GM10847 (cell line): ENCODE measurements around the gene FARSA.
A peak's percentile ranks its signal among the peaks of the same experiment; 100 is the strongest.

ENCODE experiments used
- POLR2A ChIP-seq: IDR thresholded peaks from 2 replicates; pipeline ENCODE4 v1.6.1; 2011; ENCODE audit not compliant: insufficient read length; ENCODE audit errors: extremely low read depth

FARSA gene

DNA sequence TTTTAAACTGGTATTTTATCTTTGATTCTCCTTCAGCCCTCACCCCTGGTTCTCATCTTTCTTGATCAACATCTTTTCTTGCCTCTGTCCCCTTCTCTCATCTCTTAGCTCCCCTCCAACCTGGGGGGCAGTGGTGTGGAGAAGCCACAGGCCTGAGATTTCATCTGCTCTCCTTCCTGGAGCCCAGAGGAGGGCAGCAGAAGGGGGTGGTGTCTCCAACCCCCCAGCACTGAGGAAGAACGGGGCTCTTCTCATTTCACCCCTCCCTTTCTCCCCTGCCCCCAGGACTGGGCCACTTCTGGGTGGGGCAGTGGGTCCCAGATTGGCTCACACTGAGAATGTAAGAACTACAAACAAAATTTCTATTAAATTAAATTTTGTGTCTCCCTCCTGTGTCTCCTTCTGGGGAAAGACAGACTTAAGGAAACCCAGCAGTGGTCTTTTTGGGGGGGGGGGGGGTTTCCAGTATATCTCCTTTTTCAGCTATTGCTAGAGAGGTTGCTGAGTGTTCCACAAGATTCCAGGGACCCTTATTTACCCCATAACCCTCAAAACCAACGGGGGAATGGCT, 10.7 kb upstream of the FARSA start:
- no peak for TF ChIP-seq POLR2A

GRCh38 chr19:12943437-12944044, 10.0 kb upstream of the FARSA start:
- TF ChIP-seq POLR2A: peak; percentile 6

GRCh38 chr19:12940897-12941296, 7.4 kb upstream of the FARSA start:
- no peak for TF ChIP-seq POLR2A

DNA sequence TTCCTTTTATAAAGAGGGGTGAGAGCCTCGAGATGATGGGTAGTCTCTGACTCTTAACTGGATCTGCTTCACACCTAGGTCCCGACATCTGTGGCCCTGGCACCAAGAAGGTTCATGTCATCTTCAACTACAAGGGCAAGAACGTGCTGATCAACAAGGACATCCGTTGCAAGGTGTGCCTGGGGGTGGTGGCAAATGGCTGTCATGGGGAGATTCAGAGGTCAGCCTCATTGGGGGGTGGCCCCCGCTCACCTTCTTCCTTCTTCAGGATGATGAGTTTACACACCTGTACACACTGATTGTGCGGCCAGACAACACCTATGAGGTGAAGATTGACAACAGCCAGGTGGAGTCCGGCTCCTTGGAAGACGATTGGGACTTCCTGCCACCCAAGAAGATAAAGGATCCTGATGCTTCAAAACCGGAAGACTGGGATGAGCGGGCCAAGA, 6.5 kb upstream of the FARSA start:
- no peak for TF ChIP-seq POLR2A

DNA sequence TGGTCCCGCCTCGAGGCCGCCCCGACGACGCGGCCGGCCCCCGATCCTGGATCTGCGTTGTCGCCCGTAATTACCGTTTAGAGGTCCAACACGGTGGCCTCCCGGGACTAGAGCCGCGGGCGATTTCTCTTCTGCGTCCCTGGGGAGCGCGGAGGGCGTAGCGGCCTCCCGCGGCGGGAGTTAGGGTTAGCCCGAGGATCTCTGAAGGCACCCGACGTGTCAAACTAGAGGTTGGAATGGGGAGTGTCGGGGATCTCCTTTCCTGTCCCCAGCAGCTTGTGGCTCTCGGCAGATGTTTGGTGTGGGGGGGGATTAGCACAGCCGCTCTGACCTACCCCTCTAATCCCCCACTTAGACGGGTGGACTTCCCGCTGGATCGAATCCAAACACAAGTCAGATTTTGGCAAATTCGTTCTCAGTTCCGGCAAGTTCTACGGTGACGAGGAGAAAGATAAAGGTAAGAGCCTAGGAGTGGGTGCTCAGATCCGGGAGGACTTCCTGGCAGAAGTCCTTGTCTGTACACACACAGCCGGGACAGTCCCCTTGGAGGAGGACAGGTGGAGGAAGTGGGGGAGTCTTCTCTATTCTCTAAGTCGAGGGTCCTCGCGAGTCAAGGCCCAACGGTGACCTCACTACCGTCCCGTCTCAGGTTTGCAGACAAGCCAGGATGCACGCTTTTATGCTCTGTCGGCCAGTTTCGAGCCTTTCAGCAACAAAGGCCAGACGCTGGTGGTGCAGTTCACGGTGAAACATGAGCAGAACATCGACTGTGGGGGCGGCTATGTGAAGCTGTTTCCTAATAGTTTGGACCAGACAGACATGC, 5.5 kb upstream of the FARSA start:
- no peak for TF ChIP-seq POLR2A

DNA sequence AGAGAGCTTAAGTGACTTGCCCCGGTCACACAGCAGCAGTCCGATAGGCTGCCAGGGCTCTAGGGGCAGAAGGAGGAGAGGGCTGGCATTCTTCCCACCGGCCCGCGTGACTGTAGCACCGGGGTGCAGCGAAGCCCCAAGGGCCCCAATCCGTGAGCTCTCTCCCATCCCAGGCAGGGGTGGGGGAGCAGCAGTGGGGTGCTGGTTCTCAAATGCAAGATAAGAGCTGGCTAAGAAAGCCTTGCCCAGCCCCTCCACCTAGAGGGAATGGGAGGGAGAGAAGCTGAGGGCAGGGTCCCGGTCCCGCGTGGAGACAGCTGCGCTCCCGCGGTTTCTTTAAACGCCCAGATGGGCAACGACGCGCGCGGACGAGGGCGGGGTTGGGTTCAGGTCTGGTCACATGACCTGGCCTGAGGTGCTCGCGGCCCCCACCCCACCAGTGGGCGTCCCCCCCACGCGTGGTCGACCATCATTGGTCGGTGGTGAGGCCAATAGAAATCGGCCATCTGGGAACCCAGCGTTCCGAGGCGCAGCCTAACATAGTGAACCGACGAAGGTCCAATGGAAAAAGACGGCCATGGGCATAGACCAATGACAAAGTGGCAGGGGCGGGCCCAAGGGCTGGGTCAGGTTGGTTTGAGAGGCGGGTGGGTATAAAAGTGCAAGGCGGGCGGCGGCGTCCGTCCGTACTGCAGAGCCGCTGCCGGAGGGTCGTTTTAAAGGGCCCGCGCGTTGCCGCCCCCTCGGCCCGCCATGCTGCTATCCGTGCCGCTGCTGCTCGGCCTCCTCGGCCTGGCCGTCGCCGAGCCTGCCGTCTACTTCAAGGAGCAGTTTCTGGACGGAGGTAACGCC, 4.6 kb upstream of the FARSA start, which contains the start of gene CALR:
CALR (plus strand) TSS at position 683 of the 852 bp plus-strand sequence; CDS start at position 754, 71 bp downstream.
- peak; percentile 99 for TF ChIP-seq POLR2A

DNA sequence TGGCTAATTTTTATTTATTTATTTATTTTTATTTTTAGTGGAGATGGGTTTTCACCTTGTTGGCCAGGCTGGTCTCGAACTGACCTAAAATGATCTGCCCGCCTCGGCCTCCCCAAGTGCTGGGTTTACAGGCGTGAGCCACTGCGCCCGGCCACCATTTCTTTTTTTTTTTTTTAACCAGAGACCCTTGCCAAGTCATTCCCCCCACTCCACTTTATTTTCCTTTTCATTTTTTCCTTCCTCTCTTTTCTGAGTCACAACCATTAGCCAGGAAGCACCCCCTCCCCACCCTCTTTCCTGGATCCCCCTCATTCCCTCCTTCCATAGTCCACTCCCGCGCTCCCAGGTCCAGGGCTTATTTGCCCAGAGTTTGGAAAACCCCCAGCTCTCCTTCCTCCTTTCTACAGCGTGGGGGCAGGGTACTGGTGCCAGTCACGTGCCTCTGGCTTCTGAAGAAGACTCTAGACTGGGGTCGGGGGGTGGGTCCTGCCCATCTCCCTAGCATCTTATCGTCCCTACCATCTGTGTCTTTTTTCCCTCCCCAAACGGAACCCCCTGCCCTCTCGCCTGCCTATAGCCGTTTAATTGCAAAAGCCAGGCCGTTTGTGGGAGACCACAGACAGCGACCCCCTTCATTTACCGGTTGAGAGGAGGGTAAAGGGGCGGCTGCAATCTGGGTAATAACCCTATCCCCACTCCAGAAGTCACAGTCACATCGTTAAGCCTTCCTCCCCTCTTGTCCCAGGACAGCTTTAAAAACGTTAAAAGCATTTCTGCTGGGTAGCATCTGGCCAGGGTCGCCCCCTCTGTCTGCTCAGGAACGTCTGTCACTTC, 3.8 kb upstream of the FARSA start:
- no peak for TF ChIP-seq POLR2A

DNA sequence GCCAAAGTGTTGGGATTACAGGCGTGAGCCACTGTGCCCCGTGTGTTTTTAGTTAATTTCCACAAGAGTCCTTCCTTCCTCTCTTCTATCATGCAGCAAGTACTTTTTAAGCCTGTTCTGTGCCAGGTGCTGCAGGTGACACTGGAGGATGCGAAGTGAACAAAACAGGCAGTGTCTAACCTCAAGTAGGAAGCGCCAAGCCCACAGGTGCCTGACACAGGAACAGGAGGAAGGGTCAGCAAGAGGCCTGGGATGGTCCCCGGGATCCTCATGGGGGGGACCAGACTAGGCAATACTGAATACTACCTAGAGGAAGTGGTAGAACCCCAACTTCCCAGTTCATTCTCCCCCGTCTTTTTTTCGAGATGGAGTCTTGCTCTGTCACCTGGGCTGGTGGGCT, 3.1 kb upstream of the FARSA start:
- TF ChIP-seq POLR2A: no peak

- no peak for TF ChIP-seq POLR2A
These were observed 1.6 kb upstream of the FARSA start for GRCh38 chr19:12935071-12935470.

DNA sequence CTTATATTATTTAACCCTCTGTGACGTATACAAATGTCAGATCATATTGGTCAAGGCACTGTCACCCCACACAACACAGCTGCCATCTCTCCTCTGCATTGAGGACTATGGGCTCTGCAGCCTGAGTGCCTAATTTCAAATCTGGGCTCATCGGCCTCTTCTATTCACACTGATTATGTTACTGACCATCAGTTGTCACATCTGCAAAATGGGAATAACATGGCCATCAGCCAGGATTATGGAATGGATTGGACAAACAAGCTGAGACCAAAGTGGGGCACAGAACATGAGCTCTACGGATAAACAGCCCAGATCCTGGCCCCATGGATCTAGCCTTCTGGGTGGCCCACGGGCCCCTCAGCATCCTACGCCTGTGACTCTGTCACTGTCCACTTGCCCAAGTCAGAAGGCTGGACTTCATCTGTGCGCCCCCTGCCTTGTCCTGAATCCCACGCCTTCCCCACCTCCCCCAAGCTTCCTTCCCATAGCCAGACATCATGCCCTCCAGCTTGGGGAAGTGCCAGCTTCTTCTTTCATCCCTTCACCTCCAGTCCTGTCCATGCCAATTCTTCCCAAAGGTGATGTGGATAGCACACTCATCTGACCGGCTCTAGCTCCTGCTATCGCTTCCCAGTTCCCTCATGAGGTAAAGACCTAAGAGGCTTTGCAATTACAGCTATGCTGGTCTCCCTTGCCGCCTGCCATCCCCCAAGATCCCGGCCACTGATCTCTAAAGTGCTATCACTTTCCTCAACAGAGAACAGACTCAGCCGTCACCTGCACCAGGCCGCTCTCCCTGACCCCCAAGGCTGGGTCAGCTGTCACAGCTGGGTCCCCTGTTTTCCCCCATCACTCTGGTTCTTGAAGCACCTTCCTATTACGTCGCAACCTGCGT, 872 bp downstream of the FARSA start:
- no peak for TF ChIP-seq POLR2A

- TF ChIP-seq POLR2A: no peak
These were observed 3.4 kb downstream of the FARSA start for GRCh38 chr19:12930002-12930645.

DNA sequence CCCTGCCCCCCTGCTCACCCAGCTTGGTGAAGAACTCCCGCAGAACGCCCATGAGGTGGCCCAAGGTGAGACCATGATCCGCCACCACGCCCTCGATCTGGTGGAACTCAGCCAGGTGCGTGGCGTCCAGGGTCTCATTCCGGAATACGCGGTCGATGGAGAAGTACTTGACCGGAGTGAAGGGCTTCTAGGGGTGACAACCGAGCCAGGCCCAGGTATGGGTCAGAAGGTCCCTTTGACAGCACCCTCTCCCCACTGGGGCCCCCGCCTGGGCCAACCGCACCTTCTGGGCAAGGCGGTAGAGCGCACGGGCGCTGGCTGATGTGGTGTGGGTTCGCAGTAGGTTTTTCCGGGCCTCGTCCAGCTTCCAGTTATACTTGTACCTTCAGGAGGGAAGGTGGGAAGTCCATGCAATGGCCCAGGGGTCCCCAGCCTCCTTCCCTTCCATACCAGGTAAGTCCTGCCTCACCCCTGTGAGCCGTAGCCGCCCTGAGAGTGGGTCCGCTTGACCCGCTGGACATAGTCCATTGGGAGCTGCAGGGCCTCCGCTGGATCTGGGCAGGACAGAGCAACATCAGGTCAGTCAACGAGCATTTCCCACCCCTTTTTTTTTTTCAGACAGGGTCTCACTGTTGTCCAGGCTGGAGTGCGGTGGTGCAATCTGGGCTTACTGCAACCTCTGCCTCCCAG, 8.7 kb downstream of the FARSA start:
- no peak for TF ChIP-seq POLR2A
